GM19023 (cell line): ENCODE measurements around the gene THBD.

ENCODE experiments used
- ATAC-seq: cut with Tn5 transposase; IDR thresholded peaks from one replicate; pipeline ENCODE4 v1.9.1; 2021; ENCODE audit warnings: mild to moderate bottlenecking, moderate library complexity; ENCODE audit not compliant: unreplicated experiment

THBD gene

GRCh38 chr20:23062632-23063031 lies 13.2 kb upstream of the THBD start:
- no peak for ATAC-seq

- ATAC-seq: no peak
Measured at GRCh38 chr20:23061734-23062561, 12.5 kb upstream of the THBD start.

GRCh38 chr20:23061262-23061661 lies 11.8 kb upstream of the THBD start:
- no peak for ATAC-seq

GRCh38 chr20:23060629-23061028 lies 11.2 kb upstream of the THBD start:
- no peak for ATAC-seq

GRCh38 chr20:23059846-23060245 lies 10.4 kb upstream of the THBD start:
- ATAC-seq: no peak

GRCh38 chr20:23059001-23059400 lies 9.5 kb upstream of the THBD start:
- ATAC-seq: no peak

GRCh38 chr20:23058240-23058639 lies 8.8 kb upstream of the THBD start:
- no peak for ATAC-seq

- ATAC-seq: no peak
Measured at GRCh38 chr20:23052904-23053303, 3.4 kb upstream of the THBD start.

- no peak for ATAC-seq
Measured at GRCh38 chr20:23050847-23051627, 1.6 kb upstream of the THBD start.

GRCh38 chr20:23050076-23050838 lies 785 bp upstream of the THBD start:
- no peak for ATAC-seq

- ATAC-seq: no peak
Measured at GRCh38 chr20:23048283-23049200, 930 bp downstream of the THBD start.

- ATAC-seq: no peak
Measured at GRCh38 chr20:23047738-23048214, 1.7 kb downstream of the THBD start.

GRCh38 chr20:23047001-23047737 lies 2.3 kb downstream of the THBD start:
- ATAC-seq: no peak

- no peak for ATAC-seq
Measured at GRCh38 chr20:23046431-23046830, 3.0 kb downstream of the THBD start.

- no peak for ATAC-seq
Measured at GRCh38 chr20:23043376-23043775, 6.1 kb downstream of the THBD start.

GRCh38 chr20:23042270-23042669 lies 7.2 kb downstream of the THBD start:
- no peak for ATAC-seq

- no peak for ATAC-seq
Measured at GRCh38 chr20:23039885-23040508, 9.5 kb downstream of the THBD start.

GRCh38 chr20:23039136-23039875 lies 10.2 kb downstream of the THBD start:
- ATAC-seq: no peak
